ENCODE results near the gene MYO10.

MYO10 gene

DNA sequence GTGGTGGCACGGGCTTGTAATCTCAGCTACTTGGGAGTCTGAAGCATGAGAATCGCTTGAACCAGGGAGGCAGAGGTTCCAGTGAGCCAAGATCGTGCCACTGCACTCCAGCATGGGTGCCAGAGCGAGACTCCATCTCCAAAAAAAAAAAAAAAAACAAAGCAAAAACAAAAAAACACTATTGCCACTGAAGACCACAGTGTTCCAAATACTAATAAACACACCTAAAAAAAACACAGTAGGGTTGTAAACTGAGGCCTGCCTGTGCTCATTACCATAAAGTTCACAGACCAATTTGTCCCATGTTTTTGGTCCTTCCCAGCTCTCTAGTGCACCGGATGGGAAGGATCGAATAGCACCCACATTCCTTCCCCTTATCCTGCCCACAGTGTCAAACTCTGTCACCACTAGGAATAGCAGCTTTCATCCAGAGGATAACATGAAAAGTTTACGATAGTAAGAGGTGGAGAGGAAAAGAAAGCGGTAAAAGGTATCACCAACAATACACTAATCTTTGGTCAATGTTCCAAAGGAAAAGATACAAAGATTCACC lies 49.2 kb downstream of the MYO10 start:
- TF ChIP-seq, protein P1, sequence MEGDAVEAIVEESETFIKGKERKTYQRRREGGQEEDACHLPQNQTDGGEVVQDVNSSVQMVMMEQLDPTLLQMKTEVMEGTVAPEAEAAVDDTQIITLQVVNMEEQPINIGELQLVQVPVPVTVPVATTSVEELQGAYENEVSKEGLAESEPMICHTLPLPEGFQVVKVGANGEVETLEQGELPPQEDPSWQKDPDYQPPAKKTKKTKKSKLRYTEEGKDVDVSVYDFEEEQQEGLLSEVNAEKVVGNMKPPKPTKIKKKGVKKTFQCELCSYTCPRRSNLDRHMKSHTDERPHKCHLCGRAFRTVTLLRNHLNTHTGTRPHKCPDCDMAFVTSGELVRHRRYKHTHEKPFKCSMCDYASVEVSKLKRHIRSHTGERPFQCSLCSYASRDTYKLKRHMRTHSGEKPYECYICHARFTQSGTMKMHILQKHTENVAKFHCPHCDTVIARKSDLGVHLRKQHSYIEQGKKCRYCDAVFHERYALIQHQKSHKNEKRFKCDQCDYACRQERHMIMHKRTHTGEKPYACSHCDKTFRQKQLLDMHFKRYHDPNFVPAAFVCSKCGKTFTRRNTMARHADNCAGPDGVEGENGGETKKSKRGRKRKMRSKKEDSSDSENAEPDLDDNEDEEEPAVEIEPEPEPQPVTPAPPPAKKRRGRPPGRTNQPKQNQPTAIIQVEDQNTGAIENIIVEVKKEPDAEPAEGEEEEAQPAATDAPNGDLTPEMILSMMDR (conservative IDR thresholded peaks at IDR 0.05; ENCODE audit: low read depth, low read length): no peak
- DNase-seq (ENCODE audit: low read depth): no peak
- no peak overlapping the region for H3K4me3 ChIP-seq (ENCODE audit: low read length)

DNA sequence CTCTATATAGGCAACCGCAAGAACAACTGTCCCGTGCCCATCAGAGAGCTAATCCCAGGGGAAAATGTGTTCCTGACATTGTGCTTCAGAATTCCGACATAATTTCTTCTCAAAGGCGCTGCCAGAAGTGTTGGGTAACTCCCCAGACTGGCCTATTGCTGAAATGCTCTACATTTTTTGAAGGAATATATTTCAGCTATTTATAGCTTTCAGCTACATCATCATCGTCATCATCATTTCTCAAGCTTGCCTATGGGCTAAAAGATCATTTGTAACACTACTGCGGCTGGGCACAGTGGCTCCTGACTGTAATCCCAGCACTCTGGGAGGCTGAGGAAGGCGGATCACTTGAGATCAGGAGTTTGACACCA lies 49.7 kb downstream of the MYO10 start:
- no peak overlapping the region for H3K4me3 ChIP-seq (ENCODE audit: low read length)
- no peak for DNase-seq (ENCODE audit: low read depth)
- TF ChIP-seq, protein P1 (conservative IDR thresholded peaks at IDR 0.05; ENCODE audit: low read depth, low read length): no peak

DNA sequence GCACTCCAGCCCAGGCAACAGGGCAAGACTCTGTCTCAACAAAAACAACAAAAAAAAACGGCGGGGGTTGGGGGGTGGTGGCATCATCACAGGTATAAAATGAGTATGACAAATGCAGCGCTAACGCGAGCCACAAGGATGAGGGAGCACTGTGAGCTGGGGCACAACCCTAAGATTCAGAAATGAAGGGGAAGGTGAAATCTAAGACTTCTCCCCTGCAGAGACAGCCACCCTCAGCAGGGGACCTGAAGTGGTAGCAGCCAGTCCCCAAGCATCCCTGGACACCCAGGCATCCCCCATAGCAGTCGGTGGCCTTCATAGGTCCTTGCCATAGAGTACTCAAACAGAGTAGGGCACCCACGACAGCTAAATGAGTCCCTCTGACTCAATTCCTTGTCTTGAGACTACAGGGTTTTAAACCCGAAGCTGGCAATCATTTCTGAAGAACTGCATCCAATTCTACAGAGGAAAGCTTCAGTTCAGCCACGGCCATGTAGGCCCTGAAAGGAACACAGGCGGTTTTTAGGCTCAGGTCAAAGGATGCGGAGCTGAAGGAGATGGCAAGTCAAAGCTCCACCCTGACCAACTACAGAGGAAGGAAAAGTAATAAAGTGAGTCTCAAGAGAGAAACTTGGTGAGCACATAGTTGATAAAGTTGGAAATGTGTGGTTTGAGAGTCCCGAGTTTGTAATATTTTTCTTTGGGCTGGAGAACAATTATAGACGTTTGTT lies 50.3 kb downstream of the MYO10 start:
- TF ChIP-seq, protein P1 (conservative IDR thresholded peaks at IDR 0.05; ENCODE audit: low read depth, low read length): no peak
- no peak overlapping the region for H3K4me3 ChIP-seq (ENCODE audit: low read length)

DNA sequence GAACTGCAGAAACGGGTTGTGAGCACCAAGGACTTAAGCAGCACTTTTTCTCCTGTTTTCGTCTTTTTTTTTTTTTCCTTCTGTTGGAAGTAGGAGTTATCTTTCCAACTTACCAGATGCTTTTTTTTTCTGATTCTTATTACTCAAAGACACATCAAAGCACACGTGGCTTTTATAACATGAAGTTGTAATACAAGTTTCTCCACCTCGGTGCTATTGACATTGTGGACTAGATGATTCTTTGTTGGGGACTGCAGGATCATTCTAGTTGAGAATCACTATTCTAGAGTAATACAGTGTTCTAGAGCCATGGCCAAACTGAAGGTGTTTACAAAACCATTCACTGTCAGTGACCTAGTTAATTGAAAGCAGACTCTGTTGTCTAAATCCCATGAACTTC lies 51.5 kb downstream of the MYO10 start:
- TF ChIP-seq, protein P1 (conservative IDR thresholded peaks at IDR 0.05; ENCODE audit: low read depth, low read length): no peak
- DNase-seq (ENCODE audit: low read depth): no peak
- H3K4me3 ChIP-seq (ENCODE audit: low read length): no peak overlapping the region

More for the DNA sequence above, 50.3 kb downstream of the MYO10 start:
- DNase-seq (ENCODE audit: low read depth): no peak

DNA sequence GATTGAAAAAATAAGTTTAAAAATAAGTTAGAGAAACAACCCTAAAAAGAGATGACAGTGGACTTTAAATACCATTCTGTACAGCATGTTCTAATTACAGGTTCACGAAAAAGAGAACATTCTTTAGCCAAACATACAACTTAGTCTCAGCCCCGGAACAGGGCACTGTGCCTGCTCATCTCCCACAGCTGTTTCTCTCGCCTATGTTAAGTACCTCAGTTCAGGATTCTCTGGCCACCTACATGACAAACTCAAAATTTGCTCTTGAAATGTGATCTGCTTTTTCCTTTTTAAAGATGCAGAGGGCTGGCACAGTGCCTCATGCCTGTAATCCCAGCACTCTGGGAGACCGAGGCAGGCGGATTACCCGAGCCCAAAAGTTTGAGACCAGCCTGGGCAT lies 52.3 kb downstream of the MYO10 start:
- H3K4me3 ChIP-seq (ENCODE audit: low read length): no peak overlapping the region
- TF ChIP-seq, protein P1 (conservative IDR thresholded peaks at IDR 0.05; ENCODE audit: low read depth, low read length): no peak
- no peak for DNase-seq (ENCODE audit: low read depth)

DNA sequence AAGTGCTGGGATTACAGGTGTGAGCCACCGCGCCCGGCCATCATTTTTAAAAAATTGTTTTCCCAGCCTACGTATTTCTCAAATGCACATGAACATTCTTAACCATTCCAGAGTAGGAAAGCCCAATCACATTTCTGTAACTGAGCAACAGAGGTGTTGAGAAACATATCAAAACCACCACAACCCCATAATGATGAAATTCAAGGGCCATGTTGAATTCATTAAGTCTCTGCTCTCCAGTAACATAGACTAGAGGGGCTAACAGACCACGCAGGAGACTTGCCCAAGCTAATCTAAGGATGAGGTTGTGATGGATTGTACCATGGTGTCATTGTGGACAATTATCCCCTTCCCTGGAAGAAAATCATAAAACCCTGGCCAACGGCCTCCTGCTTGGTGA lies 52.9 kb downstream of the MYO10 start:
- H3K4me3 ChIP-seq (ENCODE audit: low read length): no peak overlapping the region
- no peak for DNase-seq (ENCODE audit: low read depth)
- TF ChIP-seq, protein P1 (conservative IDR thresholded peaks at IDR 0.05; ENCODE audit: low read depth, low read length): no peak

DNA sequence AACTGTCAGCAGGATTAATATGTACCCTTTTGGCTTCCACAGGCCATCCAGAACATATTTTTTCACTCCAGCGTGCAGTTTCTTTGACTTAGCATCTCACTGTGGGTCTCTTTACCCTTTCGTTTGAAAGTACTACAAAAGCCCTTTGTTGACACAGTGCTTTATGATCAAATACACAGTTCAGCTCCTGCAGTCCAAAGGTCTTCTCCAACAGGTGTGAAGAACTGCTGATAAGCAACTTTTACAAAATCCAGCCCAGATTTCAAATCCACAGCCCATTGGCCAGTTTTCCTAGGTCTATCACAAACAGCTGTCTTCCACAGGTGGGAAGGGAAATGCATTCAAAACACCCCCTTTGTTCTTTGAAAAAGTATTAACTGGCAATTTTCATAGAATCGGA lies 54.8 kb downstream of the MYO10 start:
- TF ChIP-seq, protein P1 (conservative IDR thresholded peaks at IDR 0.05; ENCODE audit: low read depth, low read length): no peak

More for the DNA sequence above, 54.8 kb downstream of the MYO10 start:
- H3K4me3 ChIP-seq (ENCODE audit: low read length): no peak overlapping the region
- no peak for DNase-seq (ENCODE audit: low read depth)
